NCI-H748 (cell line): ENCODE data around the gene PTPRN2.

ENCODE experiments used
- DNase-seq: peaks from one replicate; lab custom pipeline; 2025; ENCODE audit not compliant: unreplicated experiment; lab: John Stamatoyannopoulos, UW

The PTPRN2 gene

DNA sequence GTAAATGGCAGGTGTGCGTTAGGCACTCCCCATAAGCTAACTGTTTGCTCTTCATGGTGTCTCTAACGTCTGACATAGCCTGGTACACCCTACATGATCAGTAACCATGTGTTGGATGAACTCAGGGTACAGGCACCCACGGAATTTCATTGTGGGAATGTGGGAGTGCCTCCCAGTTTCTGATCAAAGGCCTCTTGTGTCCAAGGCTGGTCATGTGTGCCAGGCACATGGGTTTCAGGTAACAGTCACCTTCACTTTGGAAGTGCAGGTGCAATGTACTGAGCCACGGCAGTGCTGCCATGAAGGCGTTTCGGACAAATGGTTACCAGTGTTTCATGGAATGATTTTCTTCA lies 952.5 kb downstream of the PTPRN2 start:
- DNase-seq, result no peak

DNA sequence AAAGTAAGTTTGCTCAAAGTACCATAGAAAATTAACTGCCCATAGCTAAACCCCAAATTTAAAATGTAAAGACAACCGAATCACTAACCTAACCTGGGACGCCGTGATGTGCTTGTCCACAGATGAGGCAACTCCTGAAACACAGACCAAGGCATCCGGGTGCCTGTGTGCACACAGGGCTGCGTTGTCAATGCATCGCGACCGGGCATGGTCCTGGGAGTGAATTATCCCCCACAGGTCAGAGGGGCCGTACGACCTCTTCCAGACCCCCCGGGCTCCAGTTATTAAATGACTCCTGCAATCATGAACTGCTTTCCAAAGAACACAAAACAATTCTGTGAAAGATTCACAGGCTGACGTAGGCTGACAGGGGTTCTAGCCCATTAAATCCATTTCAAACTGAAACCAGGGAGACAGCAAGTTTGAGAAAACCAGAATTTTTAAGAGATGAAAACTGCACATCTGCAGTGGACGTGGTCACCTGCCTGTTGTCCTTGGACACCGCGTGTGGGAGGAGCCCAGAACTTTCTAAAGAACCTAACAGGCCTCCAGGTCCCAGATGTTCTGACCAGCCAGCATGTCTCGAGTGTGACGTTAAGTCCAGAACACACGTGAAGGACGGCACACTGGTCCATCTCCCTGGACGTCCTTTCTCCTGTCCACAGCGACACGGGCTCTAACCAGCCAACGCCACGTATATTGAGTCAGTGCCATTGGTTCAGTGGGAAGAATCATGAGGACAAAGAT lies 953.0 kb downstream of the PTPRN2 start:
- no peak for DNase-seq

GRCh38 chr7:157633465-157634185 lies 954.0 kb downstream of the PTPRN2 start:
- no peak for DNase-seq

DNA sequence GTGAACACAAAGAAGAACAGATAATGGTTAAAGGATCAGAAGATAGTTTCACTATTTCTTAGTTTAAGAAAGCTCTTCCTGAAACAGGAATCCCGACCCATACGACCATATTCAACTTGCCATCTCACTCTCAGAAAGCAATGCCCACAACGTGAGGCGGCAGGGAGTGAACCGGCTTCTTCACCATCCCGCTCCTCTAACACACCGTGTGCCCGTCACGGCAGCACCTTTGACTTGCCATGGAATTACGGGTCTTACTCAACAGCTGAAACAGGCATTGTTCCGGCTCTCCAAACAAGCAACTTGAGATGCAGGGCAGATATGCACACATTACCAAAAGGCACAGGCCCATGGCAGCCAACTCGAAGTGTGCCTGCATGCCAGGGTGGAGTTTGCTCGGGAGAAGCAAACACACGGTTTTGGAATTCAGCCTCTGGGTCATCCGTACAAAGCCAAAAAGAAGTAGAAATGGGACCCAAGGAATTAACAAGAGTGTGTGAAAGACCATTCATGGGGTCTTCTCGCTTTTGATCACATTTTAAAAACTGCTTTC lies 957.2 kb downstream of the PTPRN2 start:
- no peak for DNase-seq

- no peak for DNase-seq
Measured at GRCh38 chr7:157628456-157628855, 959.2 kb downstream of the PTPRN2 start.

DNA sequence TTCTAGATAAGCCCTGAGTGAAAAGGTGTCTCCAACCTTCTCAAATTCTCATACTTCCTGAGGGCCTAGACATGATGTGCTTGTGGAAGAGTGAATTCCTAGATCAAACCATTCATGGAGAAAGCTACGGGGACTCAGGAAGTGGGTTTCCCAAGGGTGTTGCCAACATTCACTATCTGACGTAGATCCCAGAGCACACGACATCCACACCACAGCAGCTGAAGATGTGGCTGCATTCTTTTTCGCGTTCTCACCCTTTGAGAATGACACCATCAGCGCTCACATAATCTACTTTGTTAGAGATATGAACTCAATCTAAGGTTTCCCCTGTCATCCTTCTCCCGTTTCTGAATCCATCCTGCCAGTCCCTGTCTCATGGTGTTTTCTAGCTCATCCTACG lies 960.0 kb downstream of the PTPRN2 start:
- no peak for DNase-seq

- DNase-seq, result no peak
Measured at GRCh38 chr7:157627033-157627432, 960.6 kb downstream of the PTPRN2 start.

DNA sequence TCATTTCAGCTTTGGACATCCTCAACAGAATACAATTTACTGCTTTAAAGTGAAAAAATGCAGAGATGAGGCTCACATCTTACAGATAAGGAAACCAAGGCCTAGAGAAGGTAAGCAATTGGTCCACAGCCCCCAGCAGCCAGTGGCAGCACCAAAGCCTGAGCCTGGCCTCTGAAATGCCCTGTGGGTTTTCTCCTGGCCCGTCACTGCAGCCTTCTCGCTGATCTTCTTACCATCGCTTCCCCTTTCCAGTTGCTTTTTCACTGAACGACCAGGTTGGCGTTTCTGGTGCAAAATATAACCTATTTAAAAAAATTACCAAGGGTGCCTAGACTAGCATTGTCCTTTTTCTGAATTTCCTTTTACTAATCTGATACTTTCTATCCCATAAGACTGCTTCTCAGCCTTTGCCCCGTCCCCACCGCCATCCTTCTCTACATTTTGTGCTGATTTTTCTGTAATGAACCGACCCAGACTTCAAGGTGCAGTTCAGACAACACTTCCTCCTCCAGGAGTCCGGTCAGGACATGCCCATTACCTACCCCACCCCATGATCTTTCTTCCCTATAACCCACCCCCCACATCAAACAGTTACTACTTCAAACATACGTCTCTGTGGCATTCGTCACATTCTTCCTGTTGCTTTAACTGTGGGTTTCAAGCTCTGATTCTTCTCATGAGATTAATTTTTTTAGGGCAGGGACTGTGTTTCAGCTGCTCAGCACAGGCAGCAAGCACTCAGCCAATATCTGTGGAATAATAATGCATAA lies 961.5 kb downstream of the PTPRN2 start:
- DNase-seq, result no peak

GRCh38 chr7:157623556-157623955 lies 964.1 kb downstream of the PTPRN2 start:
- no peak for DNase-seq

GRCh38 chr7:157622408-157623205 lies 965.0 kb downstream of the PTPRN2 start:
- DNase-seq, result no peak

DNA sequence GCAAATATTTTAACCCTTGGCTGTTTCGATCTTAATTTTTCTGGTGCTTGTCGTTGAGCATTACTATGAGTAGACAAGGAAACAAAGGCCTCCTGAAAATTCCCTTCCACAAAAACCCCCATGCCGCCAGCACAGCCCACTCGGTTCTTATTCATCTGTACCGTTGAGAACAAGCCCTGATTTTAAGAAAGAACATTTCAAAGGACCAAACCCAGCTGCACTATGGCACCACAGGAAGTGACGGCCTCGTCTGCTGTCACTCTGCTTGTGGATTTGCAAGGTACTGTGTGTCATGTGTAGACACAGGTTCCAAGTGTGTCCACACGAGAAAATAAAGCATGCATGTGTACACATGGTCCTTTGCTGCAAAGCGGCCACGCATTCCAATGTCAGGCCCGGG lies 965.6 kb downstream of the PTPRN2 start:
- no peak for DNase-seq

- DNase-seq, result no peak
Measured at GRCh38 chr7:157621131-157621681, 966.4 kb downstream of the PTPRN2 start.

GRCh38 chr7:157620616-157621015 lies 967.0 kb downstream of the PTPRN2 start:
- no peak for DNase-seq

GRCh38 chr7:157619753-157620525 lies 967.7 kb downstream of the PTPRN2 start:
- DNase-seq, result no peak

DNA sequence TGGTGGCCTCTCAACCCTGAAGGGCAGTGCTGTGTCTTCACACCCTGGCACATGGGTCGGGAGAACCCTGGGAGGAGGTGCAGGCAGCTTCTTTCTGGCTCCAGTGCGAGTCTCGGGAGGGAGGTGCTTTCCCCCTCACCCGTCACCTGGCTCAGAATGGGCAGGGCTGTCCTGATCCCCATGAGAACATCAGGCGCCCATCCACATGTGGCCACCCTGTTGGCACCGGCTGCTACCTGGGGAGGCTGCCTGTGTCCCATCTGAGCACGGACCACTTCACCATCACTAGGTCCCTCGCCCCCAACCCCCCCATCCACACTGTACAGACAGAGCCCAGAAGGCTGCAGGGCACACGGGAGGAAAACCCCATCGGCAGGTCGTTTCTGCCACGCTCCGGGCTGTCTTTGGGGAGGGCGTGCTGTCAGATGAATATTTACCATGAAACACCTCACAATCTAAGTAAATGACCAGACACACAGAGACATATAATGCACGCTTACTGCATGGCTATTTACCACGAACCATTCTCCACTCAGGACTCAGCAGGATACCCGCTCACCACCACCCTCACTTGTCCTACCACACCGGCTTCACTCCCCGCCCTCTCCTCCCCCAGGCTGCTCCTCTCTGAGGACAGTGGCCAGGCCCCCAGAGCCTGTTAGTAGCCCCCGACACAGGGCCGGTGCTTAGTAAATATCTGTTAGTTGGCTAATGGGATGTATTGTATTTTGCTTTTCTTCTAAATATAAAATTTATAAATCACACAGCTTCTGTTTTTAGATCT lies 968.6 kb downstream of the PTPRN2 start:
- DNase-seq, result no peak

DNA sequence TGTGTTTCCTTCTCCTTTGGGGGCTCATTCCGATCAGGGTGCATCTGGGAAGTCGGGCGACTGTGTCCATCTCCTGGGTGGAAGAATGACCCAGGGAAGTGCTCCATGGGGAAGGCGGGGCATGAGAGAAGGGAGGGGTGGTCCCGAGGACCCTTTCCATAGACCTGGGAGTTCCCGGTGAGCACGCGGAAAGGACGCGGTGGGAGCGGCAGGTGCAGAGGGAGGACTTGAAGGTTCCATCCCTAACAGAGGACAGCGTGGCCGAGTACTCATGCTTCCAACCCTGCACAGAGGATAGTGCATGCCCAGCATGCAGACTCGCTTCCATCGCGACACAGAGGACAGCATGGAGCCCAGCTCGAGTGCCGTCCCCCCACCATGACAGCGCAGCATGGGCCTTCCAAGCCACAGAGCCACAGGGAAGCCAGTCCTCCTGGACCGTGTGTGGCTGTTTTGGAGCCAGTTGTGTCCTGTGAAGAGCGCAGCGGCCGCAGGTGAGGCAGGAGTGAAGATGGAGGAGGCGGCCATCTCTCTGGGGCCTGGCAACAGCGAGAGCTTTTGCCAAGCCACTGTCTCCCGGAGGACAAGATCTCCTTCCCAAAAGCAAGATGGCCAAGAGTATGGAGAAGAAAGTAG lies 969.4 kb downstream of the PTPRN2 start:
- no peak for DNase-seq

DNA sequence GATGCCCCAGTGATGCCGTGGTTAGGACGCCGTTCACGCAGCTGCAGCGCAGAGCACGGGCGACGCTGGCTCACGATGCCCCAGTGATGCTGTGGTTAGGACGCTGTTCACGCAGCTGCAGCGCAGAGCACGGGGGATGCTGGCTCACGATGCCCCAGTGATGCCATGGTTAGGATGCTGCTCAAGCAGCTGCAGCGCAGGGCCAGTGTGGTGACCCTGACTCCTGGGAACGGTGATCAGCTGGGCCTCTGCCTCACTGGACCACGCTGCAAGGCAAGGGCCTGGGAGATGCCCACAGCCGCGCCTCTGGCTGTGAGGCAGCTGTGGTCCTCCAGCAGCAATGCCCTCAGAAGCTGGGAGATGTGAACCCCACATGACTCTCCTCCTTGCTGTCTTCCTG lies 970.2 kb downstream of the PTPRN2 start:
- DNase-seq, result no peak

DNA sequence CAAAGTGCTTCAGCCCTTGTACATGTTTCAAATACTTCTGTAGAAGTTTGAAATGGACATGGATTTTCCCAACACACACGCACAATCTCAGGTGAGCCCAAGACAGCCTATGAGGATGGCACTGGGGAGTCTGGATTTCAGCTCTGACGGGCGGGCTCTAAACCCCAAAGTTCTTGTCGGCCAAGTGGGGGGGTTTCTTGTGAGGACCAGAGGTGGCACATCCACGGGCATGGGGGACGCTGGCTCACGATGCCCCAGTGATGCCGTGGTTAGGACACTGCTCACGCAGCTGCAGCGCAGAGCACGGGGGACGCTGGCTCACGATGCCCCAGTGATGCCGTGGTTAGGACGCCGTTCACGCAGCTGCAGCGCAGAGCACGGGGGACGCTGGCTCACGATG lies 970.7 kb downstream of the PTPRN2 start:
- DNase-seq, result no peak

DNA sequence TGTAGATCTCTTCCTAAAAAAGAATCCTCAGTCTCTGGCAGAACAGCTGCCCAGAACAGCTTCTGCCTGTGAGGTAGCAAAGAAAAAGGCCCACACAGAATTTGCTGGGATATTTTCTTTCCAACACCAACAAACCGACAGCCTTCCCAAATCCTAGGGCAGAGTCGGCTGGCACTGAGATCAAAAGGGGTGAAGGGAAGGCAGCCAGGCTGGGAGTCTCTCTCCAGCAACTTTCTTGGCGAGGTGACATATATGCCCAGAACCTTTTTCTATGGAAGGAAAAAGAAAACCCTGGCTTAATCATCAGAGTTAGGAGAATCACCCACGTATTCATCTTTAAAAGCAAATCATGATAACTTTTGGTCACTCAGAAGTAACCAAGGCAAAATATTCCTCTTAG lies 971.2 kb downstream of the PTPRN2 start:
- DNase-seq, result no peak
